H1 (cell line): ENCODE results near the gene HFM1. TPM values are rescaled to one million over a fixed set of nuclear protein-coding genes. Genes with fewer than 3 reads are reported as not detected.

ENCODE experiments used
- CTCF ChIA-PET: fragments of 300-600 bp; sonication (Branson Sonifier 250); formaldehyde crosslinking; loops from one replicate; lab custom pipeline; 2021; ENCODE audit not compliant: partially characterized antibody; lab: Charles Lee
- POLR2A ChIA-PET: fragments of 300-600 bp; sonication (Branson Sonifier 250); formaldehyde crosslinking; loops from one replicate; lab custom pipeline; 2021; ENCODE audit warnings: inconsistent platforms; ENCODE audit not compliant: partially characterized antibody; lab: Charles Lee
- DNase-seq, 2 experiments: peaks; one replicate each; pipeline versions ENCODE4 v3.0.0 to v3.0.0-alpha.2; 2010 to 2022; ENCODE audit warnings: low spot score in 2 of 2, low read depth in 1 of 2, mixed read lengths in 1 of 2
- FAIRE-seq: peaks from 2 replicates; lab custom pipeline; 2011; peaks lifted over from hg19 to GRCh38; lab: Jason Lieb, UNC
- H2AFZ ChIP-seq: 2 replicates; pipeline ENCODE4 v1.8.1; 2012; ENCODE audit warnings: low read length, inconsistent platforms
- H2AK5ac ChIP-seq: 2 replicates; pipeline ENCODE4 v1.6.1; 2013; ENCODE audit warnings: low read depth, low read length
- H2BK120ac ChIP-seq: replicated peaks from 2 replicates; pipeline ENCODE3; 2013; ENCODE audit warnings: low read depth, low read length, inconsistent platforms
- H2BK12ac ChIP-seq: 2 replicates; pipeline ENCODE4 v1.6.1; 2013; ENCODE audit warnings: low read depth, low read length
- H2BK15ac ChIP-seq: 2 replicates; pipeline ENCODE4 v1.6.1; 2013; ENCODE audit warnings: low read length
- H2BK20ac ChIP-seq: 2 replicates; pipeline ENCODE4 v1.6.1; 2013; ENCODE audit warnings: low read length
- H2BK5ac ChIP-seq: 2 replicates; pipeline ENCODE4 v1.6.1; 2013; ENCODE audit warnings: low read depth, low read length
- H3K14ac ChIP-seq: 2 replicates; pipeline ENCODE4 v1.6.1; 2013; ENCODE audit warnings: inconsistent platforms; ENCODE audit not compliant: insufficient read length
- H3K18ac ChIP-seq: 2 replicates; pipeline ENCODE4 v1.6.1; 2013; ENCODE audit warnings: low read length; ENCODE audit errors: extremely low read depth
- H3K23ac ChIP-seq: 2 replicates; pipeline ENCODE4 v1.6.1; 2013; ENCODE audit warnings: inconsistent platforms; ENCODE audit not compliant: insufficient read length
- H3K23me2 ChIP-seq: 2 replicates; pipeline ENCODE4 v1.6.1; 2013; ENCODE audit warnings: low read depth, low read length
- H3K27ac ChIP-seq: 2 replicates; pipeline ENCODE4 v1.6.1; 2011; ENCODE audit warnings: low read depth, low read length, inconsistent platforms
- H3K27me3 ChIP-seq, 4 experiments: replicated peaks in 1 of 4; 1 replicate in 1 of 4; 2 replicates in 3 of 4; pipeline versions ENCODE4 v1.6.1 to v1.8.1; 2011 to 2013; ENCODE audit warnings: low read length in 3 of 4, mild to moderate bottlenecking in 3 of 4, inconsistent platforms in 2 of 4, mixed read lengths in 2 of 4, moderate library complexity in 1 of 4; ENCODE audit not compliant: control insufficient read depth in 3 of 4, insufficient read depth in 3 of 4; ENCODE audit errors: extremely low read depth in 1 of 4
- H3K36me3 ChIP-seq, 4 experiments: 2 replicates each; pipeline versions ENCODE4 v1.6.1 to v1.8.1; 2011 to 2013; ENCODE audit warnings: mild to moderate bottlenecking in 4 of 4, low read length in 3 of 4, moderate library complexity in 2 of 4, control low read depth in 1 of 4, inconsistent platforms in 1 of 4; ENCODE audit not compliant: insufficient read depth in 4 of 4, control insufficient read depth in 2 of 4
- H3K4ac ChIP-seq: replicated peaks from 2 replicates; pipeline ENCODE3; 2013; ENCODE audit warnings: low read length, low read depth, mixed read lengths, inconsistent platforms; ENCODE audit not compliant: insufficient read length
- H3K4me1 ChIP-seq, 4 experiments: replicated peaks in 1 of 4; 1 replicate in 1 of 4; 2 replicates in 3 of 4; pipeline versions ENCODE4 v1.6.1 to v1.8.1; 2011 to 2013; ENCODE audit warnings: low read length in 3 of 4, inconsistent platforms in 2 of 4, mixed read lengths in 1 of 4; ENCODE audit not compliant: insufficient read depth in 4 of 4, control insufficient read depth in 3 of 4
- H3K4me2 ChIP-seq, 2 experiments: 2 replicates each; pipeline versions ENCODE4 v1.6.1 to v1.8.1; 2011 to 2013; ENCODE audit warnings: low read depth in 2 of 2, low read length in 2 of 2, control low read depth in 1 of 2, inconsistent platforms in 1 of 2, mild to moderate bottlenecking in 1 of 2; ENCODE audit not compliant: insufficient read depth in 1 of 2
- H3K4me3 ChIP-seq, 4 experiments: fragments of 200-600, 300-600 bp in 1 of 4; sonication (generic), shearing (Covaris generic), sonication (Bioruptor Twin) in 1 of 4; 2 replicates each; pipeline versions ENCODE4 v1.5.1 to v1.8.1; 2011 to 2016; ENCODE audit warnings: low read length in 4 of 4, low read depth in 3 of 4, control low read depth in 2 of 4, inconsistent platforms in 2 of 4, mild to moderate bottlenecking in 2 of 4, mixed read lengths in 1 of 4, moderate library complexity in 1 of 4; ENCODE audit not compliant: insufficient read depth in 2 of 4; ENCODE audit errors: extremely low read depth in 1 of 4
- H3K56ac ChIP-seq: replicated peaks from 2 replicates; pipeline ENCODE3; 2013; ENCODE audit warnings: low read depth, mild to moderate bottlenecking, mixed read lengths, low read length, inconsistent platforms; ENCODE audit not compliant: insufficient read length
- H3K79me1 ChIP-seq: 2 replicates; pipeline ENCODE4 v1.6.1; 2013; ENCODE audit warnings: low read depth, low read length, control low read depth
- H3K79me2 ChIP-seq, 2 experiments: 2 replicates each; pipeline versions ENCODE4 v1.6.1 to v1.8.1; 2012 to 2013; ENCODE audit warnings: low read length in 2 of 2, mild to moderate bottlenecking in 2 of 2, inconsistent platforms in 1 of 2; ENCODE audit not compliant: insufficient read depth in 2 of 2, control insufficient read depth in 1 of 2
- H3K9ac ChIP-seq, 4 experiments: replicated peaks in 1 of 4; 1 replicate in 1 of 4; 2 replicates in 3 of 4; pipeline versions ENCODE4 v1.6.1 to v1.8.1; 2011 to 2013; ENCODE audit warnings: low read depth in 3 of 4, low read length in 3 of 4, control low read depth in 2 of 4, mild to moderate bottlenecking in 2 of 4, moderate library complexity in 2 of 4, inconsistent platforms in 1 of 4; ENCODE audit errors: extremely low read depth in 1 of 4
- H3K9me3 ChIP-seq, 2 experiments: 2 replicates each; pipeline versions ENCODE4 v1.6.1 to v1.8.1; 2012 to 2013; ENCODE audit warnings: mild to moderate bottlenecking in 2 of 2, moderate library complexity in 2 of 2, control low read depth in 1 of 2, inconsistent platforms in 1 of 2, low read depth in 1 of 2, low read length in 1 of 2, mixed read lengths in 1 of 2; ENCODE audit not compliant: insufficient read depth in 2 of 2
- H4K20me1 ChIP-seq, 2 experiments: replicated peaks in 1 of 2; 2 replicates each; pipeline versions ENCODE3 to v1.8.1; 2011 to 2013; ENCODE audit warnings: inconsistent platforms in 2 of 2, low read length in 2 of 2, mild to moderate bottlenecking in 1 of 2; ENCODE audit not compliant: insufficient read depth in 2 of 2, control insufficient read depth in 1 of 2
- H4K5ac ChIP-seq: 2 replicates; pipeline ENCODE4 v1.6.1; 2013; ENCODE audit warnings: low read length, low read depth, mixed read lengths, inconsistent platforms; ENCODE audit not compliant: insufficient read length
- H4K8ac ChIP-seq: 2 replicates; pipeline ENCODE4 v1.8.0; 2013; ENCODE audit warnings: mild to moderate bottlenecking, moderate library complexity, low read length, inconsistent platforms; ENCODE audit not compliant: insufficient read depth; ENCODE audit errors: extremely low read depth
- H4K91ac ChIP-seq: replicated peaks from 2 replicates; pipeline ENCODE3; 2013; ENCODE audit warnings: low read length, mixed read lengths, inconsistent platforms; ENCODE audit not compliant: insufficient read length
- ASH2L ChIP-seq: fragments of 200-600, 300-600 bp; sonication (generic); IDR thresholded peaks from one replicate; pipeline ENCODE4 v1.7.1; 2017; ENCODE audit warnings: low read length
- CBX5 ChIP-seq: fragments of 300-800, 300-1000 bp; sonication (generic); IDR thresholded peaks from 2 replicates; pipeline ENCODE4 v1.7.1; 2016; ENCODE audit warnings: antibody characterized with exemption, low read length, low read depth
- CREB1 ChIP-seq: IDR thresholded peaks from 2 replicates; pipeline ENCODE4 v1.6.1; 2012; ENCODE audit warnings: inconsistent platforms
- EZH2 ChIP-seq: fragments of 200-600 bp; sonication (generic); IDR thresholded peaks from 2 replicates; pipeline ENCODE4 v1.7.1; 2012; ENCODE audit warnings: low read depth, mild to moderate bottlenecking, moderate library complexity, low read length, inconsistent platforms; ENCODE audit not compliant: severe bottlenecking
- HDAC6 ChIP-seq: IDR thresholded peaks from one replicate; pipeline ENCODE4 v1.7.1; 2012; ENCODE audit warnings: low read depth, mild to moderate bottlenecking, inconsistent platforms, low read length, moderate library complexity
- NRF1 ChIP-seq: IDR thresholded peaks from 2 replicates; pipeline ENCODE4 v1.6.1; 2011; ENCODE audit warnings: mild to moderate bottlenecking, low read depth, low read length, improper control_type of control experiment
- PHF8 ChIP-seq: fragments of 200-600 bp; sonication (generic); conservative IDR thresholded peaks from 2 replicates; pipeline ENCODE4 v1.7.1; 2012; ENCODE audit warnings: low read depth, mild to moderate bottlenecking, inconsistent platforms, low read length, moderate library complexity
- POLR2A ChIP-seq, 2 experiments: IDR thresholded peaks; 1 replicate in 1 of 2; 2 replicates in 1 of 2; pipeline ENCODE4 v1.6.1; 2011; ENCODE audit warnings: low read depth in 2 of 2, low read length in 2 of 2, mild to moderate bottlenecking in 2 of 2; ENCODE audit errors: control extremely low read depth in 1 of 2
- RNF2 ChIP-seq: fragments of 200-900, 300-1000 bp; sonication (generic); IDR thresholded peaks from 2 replicates; pipeline ENCODE4 v1.7.1; 2016; ENCODE audit warnings: borderline replicate concordance, low read depth, mild to moderate bottlenecking, antibody characterized with exemption, low read length; ENCODE audit not compliant: poor library complexity, severe bottlenecking; ENCODE audit errors: missing control alignments
- SUZ12 ChIP-seq: fragments of 200-600 bp; sonication (generic); IDR thresholded peaks from 2 replicates; pipeline ENCODE4 v1.6.1; 2012; ENCODE audit warnings: mild to moderate bottlenecking, inconsistent platforms, low read length, moderate library complexity, mixed read lengths
- TAF1 ChIP-seq: IDR thresholded peaks from 2 replicates; pipeline ENCODE4 v1.6.1; 2011; ENCODE audit warnings: mild to moderate bottlenecking, low read depth, low read length
- ZNF274 ChIP-seq: IDR thresholded peaks from 2 replicates; pipeline ENCODE4 v1.7.0; 2012; ENCODE audit warnings: low read length, borderline replicate concordance; ENCODE audit errors: extremely low read depth
- WGBS, 2 experiments: shearing (Covaris generic) in 1 of 2; methylation state at CpG; one replicate each; pipeline versions ENCODE4 v1.1.6 to v1.1.7; 2013 to 2015; ENCODE audit warnings: low lambda C conversion rate in 2 of 2, mixed read lengths in 2 of 2, inconsistent platforms in 1 of 2, low coverage in 1 of 2, missing lambda C conversion rate in 1 of 2; ENCODE audit not compliant: insufficient replicate concordance in 2 of 2, insufficient coverage in 1 of 2, insufficient read length in 1 of 2; ENCODE audit errors: extremely low coverage in 1 of 2, missing lambda C conversion rate in 1 of 2; 5-methylcytosine and 5-hydroxymethylcytosine counted together
- polyA plus RNA-seq, 7 experiments: library from polyadenylated mRNA; depleted of rRNA in 3 of 7; stranded (reverse) in 5 of 7; unstranded in 2 of 7; fragments of >200 nt in 5 of 7; fragments of 200-250 nt in 2 of 7; gene quantifications; 1 replicate in 5 of 7; 2 replicates in 1 of 7; 4 replicates in 1 of 7; pipeline versions ENCODE4 v1.2.1 to v1.2.3, GENCODE V29; 2011 to 2013; ENCODE audit warnings: missing spikeins in 2 of 7, mixed read lengths in 2 of 7
- total RNA-seq: library from RNA; stranded (reverse); fragmentation: NEBNext Ultra II Directional; extraction: Animal tissue kit (Norgen Biotek cat#: 25700); gene quantifications from 2 replicates; pipeline ENCODE4 v1.2.1, GENCODE V29; 2021
- TF ChIP-seq, protein P1 (sequence below): IDR thresholded peaks from 2 replicates; pipeline ENCODE4 v1.6.1; 2011; ENCODE audit warnings: low read depth, mild to moderate bottlenecking, low read length; ENCODE audit not compliant: insufficient read depth
- TF ChIP-seq, protein P2 (sequence below): IDR thresholded peaks from 2 replicates; pipeline ENCODE4 v1.6.1; 2012; ENCODE audit warnings: inconsistent platforms

HFM1 gene
- total and polyA plus RNA-seq, 2 of the 8 experiments (the other 6 are each of a cell fraction or from before 2014, with no cell fraction given): 0.23 to 1.2 TPM

DNA sequence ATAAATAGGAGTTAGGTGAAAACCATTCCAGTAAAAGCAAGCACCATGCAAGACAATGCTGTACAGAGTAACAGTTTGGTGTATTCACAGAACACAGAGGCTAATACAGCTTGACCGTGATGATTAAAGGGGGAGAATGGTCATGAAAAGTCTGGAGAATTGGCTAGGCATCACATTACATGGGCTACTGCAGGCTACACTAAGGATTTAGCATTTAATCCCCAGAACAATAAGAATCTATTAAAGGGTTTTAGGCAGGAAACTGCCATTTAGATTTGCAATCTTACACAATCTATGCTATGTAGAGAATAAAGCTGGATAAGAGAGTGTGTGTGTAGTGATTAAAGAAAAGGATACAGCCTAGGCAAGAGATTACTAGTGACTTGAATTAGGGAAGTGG lies 30.6 kb downstream of the HFM1 start:
- H3K14ac ChIP-seq: no peak overlapping the region
- no peaks in the 10 kb centered on the region for H3K79me1 ChIP-seq
- H3K23me2 ChIP-seq: no peaks in the 10 kb centered on the region
- no peaks in the 10 kb centered on the region for H4K20me1 ChIP-seq
- no peak overlapping the region for H3K4ac ChIP-seq
- no peak overlapping the region for H3K23ac ChIP-seq
- ChIA-PET POLR2A (interaction anchor here (0.6 kb wide), 1 partner anchor 800 kb away, joined by 3 read pairs; no protein-coding TSS in a partner anchor), CTCF (interaction anchor here (0.6 kb wide), 1 partner anchor 208 kb away, joined by 3 read pairs; no protein-coding TSS in a partner anchor)
- no peak overlapping the region for H3K18ac ChIP-seq
- no peak overlapping the region for H3K27ac ChIP-seq
- H2BK5ac ChIP-seq: no peak overlapping the region
- FAIRE-seq (no peak), DNase-seq (no peak)
- H2AFZ ChIP-seq: no peak overlapping the region
- H2BK12ac ChIP-seq: no peak overlapping the region
- no peaks in the 10 kb centered on the region for H3K4me1 ChIP-seq
- H4K5ac ChIP-seq: no peak overlapping the region
- H3K4me2 ChIP-seq: no peak overlapping the region
- H3K9ac ChIP-seq: no peak overlapping the region
- H2BK15ac ChIP-seq: no peak overlapping the region
- H3K56ac ChIP-seq: no peak overlapping the region
- H4K8ac ChIP-seq: no peak overlapping the region
- no peak overlapping the region for H2AK5ac ChIP-seq
- no peak overlapping the region for H2BK20ac ChIP-seq
- no peaks in the 10 kb centered on the region for H3K36me3 ChIP-seq
- H3K9me3 ChIP-seq: no peaks in the 10 kb centered on the region
- WGBS, 2 experiments: 86% methylated on average over 1 of the region's 1 CpG; no CpG with 5 or more reads in 1 of the 2 experiments
- no peaks in the 10 kb centered on the region for H3K79me2 ChIP-seq
- H3K27me3 ChIP-seq: no peaks in the 10 kb centered on the region
- no peak overlapping the region for H2BK120ac ChIP-seq
- no peak overlapping the region for H4K91ac ChIP-seq
- no peak overlapping the region for H3K4me3 ChIP-seq
- TF ChIP-seq POLR2A (IDR thresholded peaks at IDR 0.05; ENCODE audit: control extremely low read depth in 1 of 2, low read depth in 2 of 2, low read length in 2 of 2): no peak
- TF ChIP-seq, protein P1, sequence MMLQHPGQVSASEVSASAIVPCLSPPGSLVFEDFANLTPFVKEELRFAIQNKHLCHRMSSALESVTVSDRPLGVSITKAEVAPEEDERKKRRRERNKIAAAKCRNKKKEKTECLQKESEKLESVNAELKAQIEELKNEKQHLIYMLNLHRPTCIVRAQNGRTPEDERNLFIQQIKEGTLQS: no peak
- TF ChIP-seq PHF8: no peak
- TF ChIP-seq, protein P2, sequence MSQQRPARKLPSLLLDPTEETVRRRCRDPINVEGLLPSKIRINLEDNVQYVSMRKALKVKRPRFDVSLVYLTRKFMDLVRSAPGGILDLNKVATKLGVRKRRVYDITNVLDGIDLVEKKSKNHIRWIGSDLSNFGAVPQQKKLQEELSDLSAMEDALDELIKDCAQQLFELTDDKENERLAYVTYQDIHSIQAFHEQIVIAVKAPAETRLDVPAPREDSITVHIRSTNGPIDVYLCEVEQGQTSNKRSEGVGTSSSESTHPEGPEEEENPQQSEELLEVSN: no peak
- no peak for TF ChIP-seq ZNF274
- no peak for TF ChIP-seq SUZ12
- TF ChIP-seq CREB1: no peak
- no peak for TF ChIP-seq EZH2
- TF ChIP-seq ASH2L: no peak
- TF ChIP-seq HDAC6: no peak
- TF ChIP-seq TAF1: no peak
- no peak for TF ChIP-seq CBX5
- TF ChIP-seq NRF1: no peak
- no peak for TF ChIP-seq RNF2
